Skin epidermis (tissue), 12 donors: Measurements from ENCODE around the gene ZNF343.

Experiments used
- H3K27ac ChIP-seq, 21 experiments: fragments of 200-600 bp; sonication (generic) in 11 of 21; one replicate each; pipeline ENCODE4 v1.5.0; 2020; ENCODE audit warnings: mild to moderate bottlenecking in 3 of 21, inconsistent platforms in 2 of 21, moderate library complexity in 2 of 21
- H3K4me3 ChIP-seq, 7 experiments: fragments of 200-600 bp; sonication (generic) in 2 of 7; one replicate each; pipeline ENCODE4 v1.5.0; 2020; ENCODE audit warnings: inconsistent platforms in 2 of 7, mild to moderate bottlenecking in 2 of 7, moderate library complexity in 1 of 7

ZNF343 gene

DNA sequence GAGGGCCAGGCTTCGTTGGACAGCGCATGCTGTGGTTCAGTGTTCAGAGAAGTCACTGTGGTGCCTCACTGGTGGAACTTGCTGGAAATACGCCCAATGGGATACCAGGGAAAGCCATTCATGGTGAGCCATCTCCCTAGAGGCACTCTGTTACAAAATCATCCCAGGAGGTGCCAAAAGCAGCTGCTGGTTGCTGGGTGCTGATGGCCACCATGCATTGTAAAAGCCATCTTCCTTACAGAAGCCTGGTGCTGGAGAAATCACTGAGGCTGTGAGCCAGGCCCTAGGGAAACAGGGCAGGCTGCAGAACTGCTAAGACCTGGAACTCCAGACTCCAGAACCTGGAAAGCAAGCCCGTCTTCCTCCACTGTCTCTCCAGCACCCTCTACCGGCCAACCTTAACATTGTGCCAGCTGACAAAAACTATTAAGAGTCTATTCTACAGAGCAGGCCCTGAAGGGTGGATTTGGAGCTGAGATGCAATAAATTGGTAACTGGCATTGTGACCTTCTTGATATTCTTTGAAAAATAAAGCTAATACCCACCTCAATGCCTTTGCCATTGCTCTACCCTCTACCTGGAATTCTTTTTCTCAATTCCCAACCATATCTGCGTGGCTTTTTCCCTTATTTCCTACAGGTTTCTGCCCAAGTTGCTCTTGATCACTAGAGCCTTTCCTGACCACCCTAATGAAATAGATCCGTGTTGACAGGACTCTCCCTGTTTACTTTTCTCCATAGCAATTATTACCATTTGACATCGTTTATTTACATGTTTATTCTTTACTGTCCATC is 56.6 kb downstream of the ZNF343 start:
- H3K4me3 ChIP-seq = no peak overlapping the region
- H3K27ac ChIP-seq = no peak overlapping the region

- H3K27ac ChIP-seq = no peak overlapping the region
- H3K4me3 ChIP-seq = no peak overlapping the region
These were observed 57.3 kb downstream of the ZNF343 start for GRCh38 chr20:2451422-2451821.

- no peak overlapping the region for H3K4me3 ChIP-seq
- no peak overlapping the region for H3K27ac ChIP-seq
These were observed 59.3 kb downstream of the ZNF343 start for GRCh38 chr20:2449386-2449785.

DNA sequence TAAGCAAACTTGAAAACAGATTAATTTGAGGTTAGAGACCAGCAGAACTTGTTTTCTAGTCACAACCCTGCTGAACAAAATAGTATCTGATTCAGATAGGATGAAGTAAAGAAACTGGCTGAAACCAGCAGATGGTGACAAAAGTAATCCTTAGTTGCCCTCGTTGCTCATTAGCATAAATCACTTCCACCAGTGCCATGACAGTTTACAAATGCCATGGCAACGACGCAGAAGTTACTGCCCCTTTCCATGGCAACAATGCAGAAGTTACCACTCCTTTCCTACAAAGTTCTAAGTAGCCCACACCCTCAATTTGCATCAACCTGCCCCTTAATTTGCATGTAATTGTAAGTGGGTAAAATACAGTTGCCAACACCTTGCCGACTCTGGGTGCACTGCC is 61.9 kb downstream of the ZNF343 start:
- Histone ChIP-seq H3K27ac (no peak overlapping the region), H3K4me3 (no peak overlapping the region)
